Pulmonary artery endothelial cell (primary cell): ENCODE data around the gene UBXN2A. TPM values are rescaled to one million over a fixed set of nuclear protein-coding genes. Genes with fewer than 3 reads are reported as not detected.
A peak's percentile ranks its signal among the peaks of the same experiment; 100 is the strongest.

Source experiments
- DNase-seq: peaks from one replicate; pipeline ENCODE4 v3.0.0-alpha.2; 2011; ENCODE audit warnings: low read depth, low spot score
- total RNA-seq: library from RNA; depleted of rRNA; stranded (reverse); fragments of >200 nt; gene quantifications from 2 replicates; pipeline ENCODE4 v1.2.3, GENCODE V29; 2014

Gene UBXN2A, protein sequence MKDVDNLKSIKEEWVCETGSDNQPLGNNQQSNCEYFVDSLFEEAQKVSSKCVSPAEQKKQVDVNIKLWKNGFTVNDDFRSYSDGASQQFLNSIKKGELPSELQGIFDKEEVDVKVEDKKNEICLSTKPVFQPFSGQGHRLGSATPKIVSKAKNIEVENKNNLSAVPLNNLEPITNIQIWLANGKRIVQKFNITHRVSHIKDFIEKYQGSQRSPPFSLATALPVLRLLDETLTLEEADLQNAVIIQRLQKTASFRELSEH
- total RNA-seq: 8.7 and 11.7 TPM in 2 replicates

DNA sequence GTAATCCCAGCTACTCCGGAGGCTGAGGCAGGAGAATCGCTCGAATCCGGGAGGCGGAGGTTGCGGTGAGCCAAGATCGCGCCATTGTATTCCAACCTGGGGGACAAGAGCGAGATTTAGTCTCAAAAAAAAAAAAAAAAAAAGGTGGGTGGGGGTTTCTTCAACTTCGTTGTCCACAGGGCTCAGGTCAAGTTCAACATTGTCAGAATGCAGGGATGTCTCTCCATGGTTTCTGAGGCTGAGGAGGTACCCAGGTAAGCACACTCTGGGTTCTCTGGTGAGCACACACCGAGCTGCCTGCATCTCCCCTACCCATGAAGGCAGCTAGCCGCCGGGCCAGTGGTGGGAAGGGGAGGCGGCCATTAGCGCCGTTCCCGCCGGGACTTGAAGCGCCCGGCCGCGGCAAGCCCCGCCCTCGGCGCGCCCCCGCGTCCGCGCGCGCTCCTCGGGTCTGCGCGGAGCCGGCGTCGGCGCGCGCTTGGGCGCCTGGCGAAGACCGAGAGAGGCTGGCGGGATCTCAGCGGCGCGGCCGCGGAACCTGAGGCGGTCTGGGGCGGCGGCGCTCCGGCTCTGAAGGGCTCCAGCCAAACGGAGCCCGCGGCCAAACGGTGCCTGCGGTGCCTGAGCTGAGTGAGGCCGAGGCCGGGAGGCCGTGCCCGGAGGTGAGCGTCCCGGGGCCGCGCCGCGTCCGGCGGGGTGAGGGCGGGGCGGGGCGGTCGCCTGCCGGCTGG, at the start of gene UBXN2A:
UBXN2A (plus strand) TSS at position 477 of the 731 bp plus-strand sequence. CDS start 17,852 bp downstream, outside the sequence.
- DNase-seq: no peak

DNA sequence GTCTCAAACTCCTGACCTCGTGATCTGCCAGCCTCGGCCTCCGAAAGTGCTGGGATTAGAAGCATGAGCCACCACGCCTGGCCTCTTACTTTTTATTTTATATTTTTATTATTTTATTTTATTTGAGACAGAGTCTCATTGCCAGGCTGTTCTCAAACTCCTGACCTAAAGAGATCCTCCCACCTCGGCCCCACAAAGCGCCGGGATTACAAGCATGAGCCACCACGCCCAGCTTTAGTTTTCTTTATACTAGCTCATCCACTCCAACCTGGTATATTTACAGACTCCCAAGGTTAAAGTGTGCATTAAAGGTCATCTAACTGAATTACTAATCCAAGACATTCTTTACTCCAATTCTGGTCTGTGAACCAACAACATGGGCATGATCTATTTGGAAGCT, 40.1 kb upstream of the UBXN2A start:
- DNase-seq: no peak

DNA sequence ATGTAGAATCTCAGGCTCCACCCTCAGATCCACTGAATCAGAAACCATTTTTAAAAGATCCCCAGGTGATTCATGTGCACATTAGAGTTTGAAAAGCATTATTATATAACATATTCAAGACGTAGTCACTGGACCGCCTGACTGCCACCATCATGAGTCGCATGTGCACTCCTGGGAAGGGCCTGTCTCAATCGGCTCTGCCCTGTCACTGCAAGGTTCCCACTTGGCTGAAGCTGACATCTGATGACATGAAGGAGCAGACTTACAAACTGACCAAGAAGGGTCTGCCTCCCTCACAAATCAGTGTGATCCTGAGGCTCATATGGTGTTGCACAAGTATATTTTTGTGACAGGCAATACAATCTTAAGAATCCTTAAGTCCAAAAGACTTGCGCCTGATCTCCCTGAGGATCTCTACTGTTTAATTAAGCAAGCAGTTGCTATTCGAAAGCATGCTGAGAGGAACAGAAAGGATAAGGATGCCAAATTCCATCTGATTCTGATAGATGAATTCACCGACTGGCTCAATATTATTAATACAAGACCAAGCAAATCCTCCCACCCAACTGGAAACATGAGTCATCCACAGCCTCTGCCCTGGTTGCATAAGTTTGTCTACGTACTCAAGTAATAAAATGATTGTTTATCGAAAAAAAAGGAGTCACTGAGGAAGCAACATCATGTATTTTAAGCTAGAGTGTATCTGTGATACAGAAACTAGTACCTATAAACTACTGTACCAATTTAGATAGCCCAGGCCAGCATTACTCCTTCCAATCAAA, 39.5 kb upstream of the UBXN2A start:
- peak; percentile 37 for DNase-seq

DNA sequence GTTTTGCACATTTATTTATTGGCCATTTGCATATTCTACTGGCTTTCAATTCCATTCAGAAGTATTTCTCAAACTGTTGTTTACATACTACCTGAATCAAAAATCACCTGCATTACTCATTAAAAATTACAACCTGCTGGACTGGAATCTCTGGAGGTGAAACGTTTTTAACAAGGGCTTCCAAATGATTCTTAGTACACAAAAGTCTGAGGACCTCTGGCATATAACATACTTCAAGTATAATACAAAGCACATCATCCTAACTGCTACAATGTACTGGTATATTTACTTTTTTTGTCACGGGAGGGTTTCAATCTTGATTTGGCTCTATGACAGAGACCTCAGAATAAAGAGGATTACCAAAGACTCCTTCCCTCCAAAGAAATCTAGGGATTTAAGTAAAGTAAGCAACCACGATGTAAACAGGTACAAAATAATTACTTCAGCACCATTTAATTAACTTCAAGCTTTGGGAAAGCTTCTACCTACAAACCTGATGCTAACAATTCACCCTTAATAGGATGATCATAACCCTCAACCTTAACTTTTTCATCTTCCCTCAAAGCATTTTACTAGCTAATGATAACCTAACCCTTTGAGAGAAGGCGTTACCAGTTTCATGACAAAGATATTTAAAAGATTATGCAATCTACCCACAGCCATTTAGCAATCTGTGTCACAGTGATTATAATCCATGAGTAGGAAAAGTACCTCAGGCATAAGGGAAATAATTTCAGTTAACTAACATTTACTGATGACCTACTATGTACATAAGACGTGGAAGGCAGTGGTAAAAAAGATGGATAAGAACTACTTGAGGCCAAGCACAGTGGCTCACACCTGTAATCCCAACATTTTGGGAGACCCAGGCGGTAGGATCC, 38.1 kb upstream of the UBXN2A start:
- DNase-seq: no peak

DNA sequence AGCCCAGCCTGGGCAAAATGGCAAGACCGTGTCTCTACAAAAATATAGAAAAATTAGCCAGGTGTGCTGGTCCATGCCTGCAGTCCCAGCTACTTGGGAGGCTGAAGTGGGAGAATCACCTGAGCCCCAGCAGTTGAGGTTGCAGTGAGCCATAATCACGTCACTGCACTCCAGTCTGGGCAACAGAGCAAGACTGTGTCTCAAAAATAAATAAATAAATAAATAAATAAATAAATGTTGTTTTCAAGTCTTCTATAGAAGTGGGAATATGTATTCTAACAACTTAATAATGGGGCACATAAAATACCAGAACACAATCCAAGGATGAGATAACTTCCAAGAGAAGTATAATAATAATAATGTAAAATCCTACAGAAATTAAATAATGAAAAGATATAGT, 37.2 kb upstream of the UBXN2A start:
- no peak for DNase-seq

DNA sequence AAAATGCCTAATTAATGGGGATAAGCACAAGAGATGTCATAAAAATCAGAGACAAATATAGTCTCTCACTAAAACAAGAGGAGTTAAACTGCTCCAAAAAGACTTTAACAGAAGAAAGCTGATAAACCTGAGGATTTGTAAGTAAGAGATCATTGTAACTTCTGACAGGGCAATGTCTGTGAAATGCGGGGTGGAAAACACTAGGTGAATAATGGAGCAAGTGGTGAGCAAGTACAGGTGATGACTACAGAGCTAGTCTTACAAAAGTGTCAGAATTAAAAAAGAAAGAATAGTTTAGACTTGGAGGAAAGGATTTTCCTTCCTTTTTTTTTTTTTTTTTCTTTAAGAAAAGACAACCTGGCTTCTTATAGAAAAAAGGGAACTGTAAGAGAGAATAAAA, 36.0 kb upstream of the UBXN2A start:
- DNase-seq: no peak

DNA sequence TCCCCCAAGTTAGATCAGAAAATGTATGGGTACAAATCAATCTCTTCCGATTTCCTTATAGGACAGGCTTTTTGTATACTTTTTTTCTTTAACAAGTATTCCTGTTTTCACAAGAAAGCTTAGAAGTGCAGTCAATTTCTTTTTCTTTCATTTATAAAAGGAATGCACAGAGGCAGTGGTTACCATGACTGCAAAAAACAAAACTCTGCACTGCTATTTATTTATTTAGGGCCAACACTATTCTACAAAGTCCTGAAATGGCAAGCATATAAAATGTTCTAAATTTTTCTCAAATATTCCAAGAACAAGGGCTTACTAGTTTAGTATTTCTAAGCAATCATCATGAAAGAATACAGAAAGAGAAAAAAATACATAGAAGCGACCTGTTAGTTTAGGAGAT, 35.6 kb upstream of the UBXN2A start:
- no peak for DNase-seq

DNA sequence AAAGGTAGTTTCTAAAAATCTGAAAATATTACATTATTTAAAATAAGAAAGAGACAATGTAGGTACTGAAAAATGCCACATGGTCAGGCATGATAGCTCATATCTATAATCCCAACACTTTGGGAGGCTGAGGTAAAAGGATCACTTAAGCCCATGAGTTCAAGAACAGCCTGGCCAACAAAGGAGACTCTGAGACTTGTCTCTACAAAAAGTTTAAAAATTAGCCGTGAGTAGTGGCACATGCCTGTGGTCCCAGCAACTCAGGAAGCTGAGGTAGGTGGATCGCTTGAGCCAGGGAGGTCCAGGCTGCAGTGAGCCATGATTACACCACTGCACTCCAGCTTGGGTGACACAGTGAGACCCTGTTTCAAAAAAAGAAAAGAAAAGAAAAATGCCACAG, 35.1 kb upstream of the UBXN2A start:
- no peak for DNase-seq

DNA sequence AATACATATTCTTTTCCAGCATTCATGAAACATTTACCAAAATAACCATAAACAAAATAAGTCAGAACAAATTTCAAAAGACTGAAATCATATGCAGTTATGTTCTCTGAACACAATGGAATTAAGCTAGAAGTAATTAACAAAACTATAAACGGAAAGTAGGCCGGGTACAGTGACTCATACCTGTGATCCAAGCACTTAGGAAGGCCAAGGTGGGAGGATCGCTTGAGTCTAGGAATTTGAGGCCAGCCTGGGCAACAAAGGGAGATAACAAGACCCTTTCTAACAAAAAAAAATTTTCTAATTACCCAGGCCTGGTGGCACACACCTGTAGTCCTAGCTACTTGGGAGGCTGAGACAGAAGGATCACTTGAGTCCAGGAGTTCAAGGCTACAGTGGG, 28.2 kb upstream of the UBXN2A start:
- DNase-seq: no peak

DNA sequence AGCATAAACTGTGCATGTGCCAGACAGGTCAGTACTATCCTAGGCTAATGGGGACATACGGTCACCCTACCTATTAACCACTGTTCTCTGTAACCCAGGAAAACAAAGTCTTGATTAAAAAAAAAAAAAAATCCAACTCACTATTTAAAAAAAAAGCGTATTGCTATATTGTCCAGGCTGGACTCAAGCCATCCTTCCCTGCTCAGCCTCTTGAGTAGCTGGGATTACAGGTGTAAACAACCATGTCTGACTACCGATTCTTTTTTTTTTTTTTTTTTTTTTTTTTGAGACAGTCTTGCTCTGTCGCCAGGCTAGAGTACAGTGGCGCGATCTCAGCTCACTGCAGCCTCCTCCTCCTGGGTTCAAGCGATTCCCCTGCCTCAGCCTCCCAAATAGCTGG, 24.9 kb upstream of the UBXN2A start:
- no peak for DNase-seq

DNA sequence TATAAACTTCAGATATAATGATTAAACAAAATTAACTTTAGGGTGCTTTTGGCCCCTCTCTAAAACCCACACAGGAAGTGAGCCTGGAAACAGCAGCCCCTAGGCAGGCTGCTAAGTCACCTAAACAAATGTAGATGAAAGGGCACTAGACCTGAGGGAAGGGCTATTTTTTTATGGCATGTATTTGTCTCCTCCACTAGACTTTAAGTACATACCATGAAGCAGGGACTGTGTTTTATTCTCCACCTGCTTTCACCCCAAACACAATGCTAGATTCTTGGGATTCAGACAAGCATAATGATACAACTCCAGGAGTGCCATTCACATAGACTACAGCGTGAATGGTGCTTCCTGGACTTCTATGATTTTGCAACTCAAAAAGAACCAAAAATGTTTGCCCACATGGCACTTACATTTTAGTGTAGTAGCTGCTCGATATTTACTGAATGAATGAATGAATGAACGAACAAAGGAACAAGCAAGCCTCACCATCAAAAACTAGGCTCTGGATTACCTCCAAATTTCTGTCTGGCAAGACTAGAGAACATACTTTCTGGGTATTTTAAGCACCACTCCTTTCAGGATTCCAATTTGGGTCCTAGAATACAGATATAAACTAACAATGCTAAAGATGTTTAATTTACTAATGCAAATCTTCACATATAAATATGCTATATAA, 23.4 kb upstream of the UBXN2A start:
- DNase-seq: no peak

DNA sequence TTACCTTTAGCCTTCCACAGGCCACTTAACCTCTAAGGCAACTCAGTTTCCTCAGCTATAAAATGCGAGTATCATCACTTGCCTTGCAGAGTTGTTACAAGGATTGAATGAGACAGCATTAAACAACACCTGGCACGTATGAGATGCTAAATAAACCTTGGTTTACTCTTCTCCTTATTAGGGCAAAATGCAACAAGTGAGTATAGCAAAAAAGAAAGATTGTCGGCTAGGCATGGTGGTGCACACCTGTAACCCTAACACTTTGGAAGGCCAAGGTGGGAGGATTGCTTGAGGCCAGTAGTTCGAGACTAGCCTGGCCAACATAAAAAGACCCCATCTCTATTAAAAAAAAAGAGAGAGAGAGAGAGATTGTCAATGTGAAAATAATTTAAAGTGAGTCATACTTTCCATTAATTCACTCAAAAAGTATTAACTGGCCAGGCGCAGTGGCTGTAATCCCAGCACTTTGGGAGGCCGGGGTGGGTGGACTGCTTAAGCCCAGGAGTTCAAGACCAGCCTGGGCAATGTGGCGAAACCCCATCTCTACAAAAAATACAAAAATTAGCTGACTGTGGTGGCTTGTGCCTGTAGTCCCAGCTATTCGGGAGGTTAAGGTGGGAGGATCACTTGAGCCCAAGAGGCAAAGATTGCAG, 21.3 kb upstream of the UBXN2A start:
- DNase-seq: no peak

DNA sequence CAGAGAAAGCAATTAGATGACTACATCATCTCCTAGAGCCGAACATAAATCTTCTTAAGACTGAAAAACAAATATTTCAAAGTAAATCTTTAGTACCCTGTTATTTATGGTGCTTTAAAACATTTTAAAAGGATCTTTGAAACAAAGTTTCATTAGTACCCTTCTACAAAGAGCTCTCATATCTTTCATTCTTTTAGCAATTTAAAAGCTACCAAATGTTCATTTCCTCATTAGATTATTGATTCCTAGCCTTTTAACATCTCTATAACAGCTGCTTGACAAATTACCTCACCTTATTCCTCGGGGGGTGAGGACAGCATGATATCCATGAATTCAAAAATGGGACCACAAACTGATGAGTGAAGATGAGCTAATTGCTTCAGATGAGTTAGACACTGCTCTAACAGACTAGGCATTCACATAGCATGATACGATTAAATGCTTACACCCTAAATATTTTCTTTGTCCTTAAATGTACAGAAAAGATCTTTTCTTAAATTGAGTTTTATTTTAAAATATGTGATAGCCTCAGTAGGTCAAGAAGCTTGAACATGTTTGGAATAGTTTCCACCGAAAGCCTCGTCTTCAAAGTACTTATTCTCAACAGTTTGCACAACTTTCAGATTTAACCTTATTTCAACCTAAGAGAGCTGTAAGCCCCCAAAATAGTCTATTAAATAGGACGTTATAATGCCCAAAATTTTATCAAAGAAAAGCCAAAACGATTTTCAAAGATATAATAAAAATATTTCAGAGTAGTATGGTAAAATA, 15.5 kb upstream of the UBXN2A start:
- no peak for DNase-seq

DNA sequence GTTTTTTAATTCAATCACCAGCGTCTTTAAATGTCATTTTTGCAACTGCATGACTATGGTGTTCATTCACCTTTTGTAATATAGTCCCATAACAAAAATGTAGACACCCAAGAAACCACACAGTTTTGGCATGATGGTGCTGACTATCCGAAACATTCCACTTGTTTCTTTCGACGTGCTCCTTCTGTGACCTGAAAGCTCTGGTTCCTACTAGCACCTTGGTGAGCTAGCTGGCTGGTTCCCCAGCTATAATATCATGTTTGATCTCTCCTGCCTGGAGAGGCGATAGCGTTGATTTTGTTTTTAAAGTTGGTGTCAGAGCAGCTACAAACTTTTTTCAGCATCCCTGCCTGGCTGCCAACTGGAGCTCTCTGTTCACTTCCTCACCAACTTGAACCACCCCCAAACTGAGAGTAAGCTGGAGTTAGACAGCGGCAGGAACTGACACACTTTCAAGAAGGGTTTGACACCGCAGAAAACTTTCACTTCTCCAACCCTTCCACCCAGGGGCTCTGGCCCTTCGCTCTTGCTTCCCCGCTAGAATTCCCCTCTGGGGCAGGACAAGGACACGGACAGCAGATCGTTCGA, 14.5 kb upstream of the UBXN2A start:
- no peak for DNase-seq

DNA sequence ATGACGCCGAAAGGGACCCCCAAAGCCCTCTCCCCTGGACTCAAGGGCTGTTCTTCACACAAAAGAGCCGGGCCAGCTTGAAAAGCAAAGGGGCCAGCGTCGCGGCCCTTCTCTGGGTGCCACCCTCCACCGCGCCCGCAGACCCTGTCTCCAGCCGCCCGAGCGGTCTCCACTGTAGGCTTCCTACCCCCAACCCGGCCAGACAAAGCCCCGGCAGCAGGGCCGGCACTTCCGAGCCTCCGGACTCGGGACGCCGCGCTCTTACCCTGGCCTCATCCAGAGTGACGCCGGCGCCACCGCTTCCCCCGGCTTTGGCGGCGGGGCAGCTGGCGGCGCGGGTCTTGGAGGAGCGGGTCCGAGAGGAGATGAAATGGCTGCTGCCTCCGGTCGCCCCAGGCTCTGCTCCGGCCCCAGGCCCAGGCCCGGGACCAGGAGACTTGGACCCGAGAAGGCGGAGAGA, 13.9 kb upstream of the UBXN2A start:
- no peak for DNase-seq

DNA sequence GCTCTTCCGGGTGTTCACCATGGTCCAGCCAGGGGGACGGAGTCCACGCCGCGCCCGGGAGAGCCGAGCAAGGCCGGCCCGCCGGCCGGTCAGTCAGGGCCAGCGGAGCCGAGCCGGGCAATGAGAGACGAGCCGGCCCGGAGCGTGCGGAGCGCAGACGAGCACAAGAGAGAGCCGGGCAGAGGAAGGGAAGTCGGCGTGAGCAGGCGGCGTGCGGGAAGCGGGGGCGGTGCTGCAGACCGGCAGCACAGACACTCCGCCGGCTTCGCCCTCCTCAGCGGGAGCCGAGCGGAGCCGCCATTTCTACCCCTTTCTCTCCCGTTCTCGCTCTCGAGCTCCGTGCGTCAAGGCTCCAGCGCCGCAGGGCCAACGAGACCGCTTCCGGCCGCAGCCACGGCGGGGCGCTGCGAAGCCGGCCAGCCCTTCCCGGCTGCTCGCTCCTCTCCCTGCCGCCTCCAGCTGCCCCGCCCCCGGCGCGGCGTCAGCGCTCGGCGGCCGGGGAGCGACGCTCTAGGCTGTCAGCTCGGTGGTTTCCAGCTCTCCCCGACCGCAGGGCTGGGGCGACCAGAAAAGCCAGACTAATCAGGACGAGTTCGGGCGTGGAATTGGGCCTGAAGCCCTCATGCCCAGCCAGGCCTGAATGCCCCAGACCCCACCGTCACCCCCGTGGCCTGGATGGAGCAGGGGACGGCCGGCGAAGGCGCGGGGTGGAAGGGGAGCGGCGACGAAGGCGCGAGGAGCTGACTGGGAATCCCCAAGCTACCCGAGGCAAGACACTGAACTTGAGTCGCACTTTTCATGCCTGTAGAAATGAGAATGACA, 13.3 kb upstream of the UBXN2A start, which contains the start of gene ATAD2B:
ATAD2B (minus strand) TSS at position 374 of the 822 bp plus-strand sequence; CDS start at position 21, 353 bp downstream.
- peak; percentile 81 for DNase-seq

DNA sequence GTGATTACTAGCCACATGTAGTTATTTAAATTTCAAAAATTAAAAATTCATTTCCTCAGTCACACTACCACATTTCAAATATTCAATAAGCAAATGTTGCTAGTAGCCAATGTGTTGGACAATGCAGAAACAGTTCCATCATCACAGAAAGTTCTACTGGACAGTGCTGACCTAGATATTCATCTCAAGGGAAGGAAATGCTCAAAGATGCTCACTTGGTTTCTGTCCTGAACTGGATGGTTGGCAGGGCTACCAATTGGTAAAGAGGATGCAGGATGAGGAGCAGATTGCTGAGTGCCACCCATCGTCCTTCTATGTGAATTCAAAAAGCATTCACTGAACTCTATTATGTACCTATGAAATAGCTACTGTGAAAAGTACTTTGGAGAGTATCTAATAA, 6.0 kb upstream of the UBXN2A start:
- no peak for DNase-seq
